ELF-1 (cell line): Measurements from ENCODE around the gene DUSP8.
"Not testable (repeated sequence)": the region's sequence is repeated elsewhere in the genome, so short reads cannot be mapped to it uniquely, and the experiment has no call there.

Experiments used
- DNase-seq: peaks from one replicate; pipeline ENCODE4 v3.0.0-alpha.2; 2016; ENCODE audit warnings: low read depth, low spot score

Gene DUSP8

GRCh38 chr11:1516273-1517067 is 55.6 kb downstream of the DUSP8 start:
- DNase-seq, result no peak

- DNase-seq, result peak; percentile 90
Observed at GRCh38 chr11:1515082-1516060, 56.7 kb downstream of the DUSP8 start.

- no peak for DNase-seq
Observed at GRCh38 chr11:1514336-1515061, 57.6 kb downstream of the DUSP8 start.

- DNase-seq, result no peak
Observed at GRCh38 chr11:1513326-1514296, 58.5 kb downstream of the DUSP8 start.

- DNase-seq, result peak; percentile 47
Observed at GRCh38 chr11:1512531-1513258, 59.4 kb downstream of the DUSP8 start.

GRCh38 chr11:1511937-1512496 is 60.1 kb downstream of the DUSP8 start:
- no peak for DNase-seq

- no peak for DNase-seq
Observed at GRCh38 chr11:1510928-1511327, 61.1 kb downstream of the DUSP8 start.

- not testable (repeated sequence) for DNase-seq
Observed at GRCh38 chr11:1510351-1510750, 61.7 kb downstream of the DUSP8 start.

GRCh38 chr11:1509626-1510255 is 62.3 kb downstream of the DUSP8 start:
- no peak for DNase-seq

- DNase-seq, result no peak
Observed at GRCh38 chr11:1508986-1509385, 63.1 kb downstream of the DUSP8 start.

GRCh38 chr11:1508491-1508891 is 63.6 kb downstream of the DUSP8 start:
- DNase-seq, result no peak

GRCh38 chr11:1507381-1508140 is 64.5 kb downstream of the DUSP8 start:
- no peak for DNase-seq

- no peak for DNase-seq
Observed at GRCh38 chr11:1506981-1507380, 65.1 kb downstream of the DUSP8 start.

GRCh38 chr11:1505480-1505879 is 66.6 kb downstream of the DUSP8 start:
- DNase-seq, result peak; percentile 32

- DNase-seq, result no peak
Observed at GRCh38 chr11:1504581-1505290, 67.3 kb downstream of the DUSP8 start.

- no peak for DNase-seq
Observed at GRCh38 chr11:1504138-1504537, 67.9 kb downstream of the DUSP8 start.
